IMR-90 (cell line): Measurements from ENCODE around the gene MIOX.

Source experiments
- RAD21 ChIP-seq: IDR thresholded peaks from 2 replicates; pipeline ENCODE4 v1.6.1; 2012; ENCODE audit warnings: low read length, improper control_type of control experiment
- TF ChIP-seq, protein P1 (sequence below): conservative IDR thresholded peaks from 2 replicates; pipeline ENCODE4 v1.5.1; 2012; ENCODE audit warnings: mild to moderate bottlenecking, low read depth, low read length, improper control_type of control experiment

- TF ChIP-seq RAD21 = no peak
- TF ChIP-seq, protein P1, sequence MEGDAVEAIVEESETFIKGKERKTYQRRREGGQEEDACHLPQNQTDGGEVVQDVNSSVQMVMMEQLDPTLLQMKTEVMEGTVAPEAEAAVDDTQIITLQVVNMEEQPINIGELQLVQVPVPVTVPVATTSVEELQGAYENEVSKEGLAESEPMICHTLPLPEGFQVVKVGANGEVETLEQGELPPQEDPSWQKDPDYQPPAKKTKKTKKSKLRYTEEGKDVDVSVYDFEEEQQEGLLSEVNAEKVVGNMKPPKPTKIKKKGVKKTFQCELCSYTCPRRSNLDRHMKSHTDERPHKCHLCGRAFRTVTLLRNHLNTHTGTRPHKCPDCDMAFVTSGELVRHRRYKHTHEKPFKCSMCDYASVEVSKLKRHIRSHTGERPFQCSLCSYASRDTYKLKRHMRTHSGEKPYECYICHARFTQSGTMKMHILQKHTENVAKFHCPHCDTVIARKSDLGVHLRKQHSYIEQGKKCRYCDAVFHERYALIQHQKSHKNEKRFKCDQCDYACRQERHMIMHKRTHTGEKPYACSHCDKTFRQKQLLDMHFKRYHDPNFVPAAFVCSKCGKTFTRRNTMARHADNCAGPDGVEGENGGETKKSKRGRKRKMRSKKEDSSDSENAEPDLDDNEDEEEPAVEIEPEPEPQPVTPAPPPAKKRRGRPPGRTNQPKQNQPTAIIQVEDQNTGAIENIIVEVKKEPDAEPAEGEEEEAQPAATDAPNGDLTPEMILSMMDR = no peak
Observed at GRCh38 chr22:50467773-50468440, 18.8 kb upstream of the MIOX start.
